ENCODE data around the gene TGIF2. TPM values are rescaled to one million over a fixed set of nuclear protein-coding genes. Genes with fewer than 3 reads are reported as not detected.

TGIF2 gene
- polyA plus RNA-seq, 1 donor (not counting 4 experiments of a cell fraction or from before 2014, with no cell fraction given) = 6.7 TPM

GRCh38 chr20:36576081-36576445 is 2.7 kb downstream of the TGIF2 start:
- H3K9me3 ChIP-seq (ENCODE audit: control insufficient read depth, low read depth, low read length) = no peaks in the 10 kb centered on the region
- no peak overlapping the region for H2AFZ ChIP-seq (ENCODE audit: control insufficient read depth, low read length)
- no peak for TF ChIP-seq EZH2 (IDR thresholded peaks at IDR 0.05; ENCODE audit: low read length)
- TF ChIP-seq, protein P1, sequence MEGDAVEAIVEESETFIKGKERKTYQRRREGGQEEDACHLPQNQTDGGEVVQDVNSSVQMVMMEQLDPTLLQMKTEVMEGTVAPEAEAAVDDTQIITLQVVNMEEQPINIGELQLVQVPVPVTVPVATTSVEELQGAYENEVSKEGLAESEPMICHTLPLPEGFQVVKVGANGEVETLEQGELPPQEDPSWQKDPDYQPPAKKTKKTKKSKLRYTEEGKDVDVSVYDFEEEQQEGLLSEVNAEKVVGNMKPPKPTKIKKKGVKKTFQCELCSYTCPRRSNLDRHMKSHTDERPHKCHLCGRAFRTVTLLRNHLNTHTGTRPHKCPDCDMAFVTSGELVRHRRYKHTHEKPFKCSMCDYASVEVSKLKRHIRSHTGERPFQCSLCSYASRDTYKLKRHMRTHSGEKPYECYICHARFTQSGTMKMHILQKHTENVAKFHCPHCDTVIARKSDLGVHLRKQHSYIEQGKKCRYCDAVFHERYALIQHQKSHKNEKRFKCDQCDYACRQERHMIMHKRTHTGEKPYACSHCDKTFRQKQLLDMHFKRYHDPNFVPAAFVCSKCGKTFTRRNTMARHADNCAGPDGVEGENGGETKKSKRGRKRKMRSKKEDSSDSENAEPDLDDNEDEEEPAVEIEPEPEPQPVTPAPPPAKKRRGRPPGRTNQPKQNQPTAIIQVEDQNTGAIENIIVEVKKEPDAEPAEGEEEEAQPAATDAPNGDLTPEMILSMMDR (optimal IDR thresholded peaks at IDR 0.05 in 1 of 3, IDR thresholded peaks at IDR 0.05 in 1 of 3, conservative IDR thresholded peaks at IDR 0.05 in 1 of 3; ENCODE audit: extremely low read depth in 1 of 3, insufficient read depth in 2 of 3, low read length in 3 of 3) = no peak
- H3K9ac ChIP-seq (ENCODE audit: control insufficient read depth, extremely low read depth, insufficient read depth, low read length) = no peak overlapping the region
- DNase-seq (ENCODE audit: low read depth, low spot score) (no peak), FAIRE-seq (no peak)
- no peaks in the 10 kb centered on the region for H4K20me1 ChIP-seq (ENCODE audit: control insufficient read depth, extremely low read depth, insufficient read depth, low read length)
- no peak overlapping the region for H3K4me3 ChIP-seq (ENCODE audit: control insufficient read depth in 2 of 3, extremely low read depth in 1 of 3, insufficient read depth in 2 of 3, low read depth in 1 of 3, low read length in 3 of 3)
- dilution Hi-C loops (cut with MboI; ENCODE audit: extremely low pct_ligation_motif_present, low sequenced_read_pairs) = no loop called here
- H3K9me1 ChIP-seq (ENCODE audit: control insufficient read depth, extremely low read depth, insufficient read depth, low read length) = no peaks in the 10 kb centered on the region
- peaks cover 16% of the 10 kb centered on the region for H3K79me2 ChIP-seq (ENCODE audit: control insufficient read depth, insufficient read depth, low read length)
- peaks cover 20% of the 10 kb centered on the region for H3K4me1 ChIP-seq (ENCODE audit: control insufficient read depth, extremely low read depth, insufficient read depth, low read length)
- H3K27me3 ChIP-seq (ENCODE audit: control insufficient read depth, extremely low read depth, insufficient read depth, low read length) = no peaks in the 10 kb centered on the region
- no peak overlapping the region for H3K4me2 ChIP-seq (ENCODE audit: control insufficient read depth, extremely low read depth, insufficient read depth, low read depth, low read length)
- H3K27ac ChIP-seq (ENCODE audit: control insufficient read depth, insufficient read depth, low read length) = no peak overlapping the region
- H3K36me3 ChIP-seq (ENCODE audit: control insufficient read depth in 2 of 2, extremely low read depth in 1 of 2, insufficient read depth in 2 of 2, low read length in 2 of 2) = peaks cover 0 to 8% of the 10 kb centered on the region in 2 experiments

GRCh38 chr20:36578356-36579041 is 5.1 kb downstream of the TGIF2 start:
- Histone ChIP-seq H3K4me2 (ENCODE audit: control insufficient read depth, extremely low read depth, insufficient read depth, low read depth, low read length) (no peak overlapping the region), H3K36me3 (ENCODE audit: control insufficient read depth in 2 of 2, extremely low read depth in 1 of 2, insufficient read depth in 2 of 2, low read length in 2 of 2) (peaks cover 0 to 12% of the 10 kb centered on the region in 2 experiments), H3K9me3 (ENCODE audit: control insufficient read depth, low read depth, low read length) (no peaks in the 10 kb centered on the region), H2AFZ (ENCODE audit: control insufficient read depth, low read length) (no peak overlapping the region), H4K20me1 (ENCODE audit: control insufficient read depth, extremely low read depth, insufficient read depth, low read length) (no peaks in the 10 kb centered on the region), H3K9ac (ENCODE audit: control insufficient read depth, extremely low read depth, insufficient read depth, low read length) (no peak overlapping the region), H3K4me3 (ENCODE audit: control insufficient read depth in 2 of 3, extremely low read depth in 1 of 3, insufficient read depth in 2 of 3, low read depth in 1 of 3, low read length in 3 of 3) (no peak overlapping the region), H3K27me3 (ENCODE audit: control insufficient read depth, extremely low read depth, insufficient read depth, low read length) (no peaks in the 10 kb centered on the region), H3K9me1 (ENCODE audit: control insufficient read depth, extremely low read depth, insufficient read depth, low read length) (no peaks in the 10 kb centered on the region), H3K4me1 (ENCODE audit: control insufficient read depth, extremely low read depth, insufficient read depth, low read length) (peaks cover 13% of the 10 kb centered on the region), H3K27ac (ENCODE audit: control insufficient read depth, insufficient read depth, low read length) (no peak overlapping the region), H3K79me2 (ENCODE audit: control insufficient read depth, insufficient read depth, low read length) (peaks cover 16% of the 10 kb centered on the region)
- DNase-seq (ENCODE audit: low read depth, low spot score) (no peak), FAIRE-seq (no peak)
- dilution Hi-C loops (cut with MboI; ENCODE audit: extremely low pct_ligation_motif_present, low sequenced_read_pairs) = no loop called here
- no peak for TF ChIP-seq EZH2 (IDR thresholded peaks at IDR 0.05; ENCODE audit: low read length)
- TF ChIP-seq, protein P1 (optimal IDR thresholded peaks at IDR 0.05 in 1 of 3, IDR thresholded peaks at IDR 0.05 in 1 of 3, conservative IDR thresholded peaks at IDR 0.05 in 1 of 3; ENCODE audit: extremely low read depth in 1 of 3, insufficient read depth in 2 of 3, low read length in 3 of 3) = no peak

All from keratinocyte (primary cell).